Stomach (tissue), 4 donors: ENCODE data around the gene RNF182.

ENCODE experiments used
- CTCF ChIP-seq, 7 experiments: fragments of 450-650 bp in 4 of 7; fragments of 200-600 bp in 3 of 7; sonication (generic) in 3 of 7; IDR thresholded peaks; one replicate each; pipeline ENCODE4 v1.5.1; 2016 to 2019; ENCODE audit warnings: antibody characterized with exemption in 7 of 7, control low read depth in 2 of 7, mild to moderate bottlenecking in 1 of 7
- POLR2A ChIP-seq, 4 donors: fragments of 450-650 bp; IDR thresholded peaks; one replicate each; pipeline ENCODE4 v1.6.1; 2016; ENCODE audit warnings: antibody characterized with exemption in 4 of 4, control low read depth in 2 of 4, mild to moderate bottlenecking in 1 of 4, moderate library complexity in 1 of 4

GRCh38 chr6:14025160-14025559, 100.4 kb downstream of the RNF182 start:
- TF ChIP-seq POLR2A (IDR thresholded peaks at IDR 0.05) (no peak), CTCF (IDR thresholded peaks at IDR 0.05) (no peak)
